Embryonic facial prominence (tissue), 1 donor: Measurements from ENCODE around the gene RBM24.

Experiments used
- DNase-seq: peaks from one replicate; pipeline ENCODE4 v3.0.0-alpha.2; 2016; ENCODE audit errors: extremely low spot score

The RBM24 gene

GRCh38 chr6:17341891-17342290, 60.7 kb downstream of the RBM24 start:
- DNase-seq, result no peak

- DNase-seq, result no peak
Measured at GRCh38 chr6:17343215-17343614, 62.1 kb downstream of the RBM24 start.
